ENCODE measurements around the gene SLC15A5. TPM values are rescaled to one million over a fixed set of nuclear protein-coding genes. Genes with fewer than 3 reads are reported as not detected.

SLC15A5 gene
- total RNA-seq, 1 experiment from 2014 or later, result not detected

DNA sequence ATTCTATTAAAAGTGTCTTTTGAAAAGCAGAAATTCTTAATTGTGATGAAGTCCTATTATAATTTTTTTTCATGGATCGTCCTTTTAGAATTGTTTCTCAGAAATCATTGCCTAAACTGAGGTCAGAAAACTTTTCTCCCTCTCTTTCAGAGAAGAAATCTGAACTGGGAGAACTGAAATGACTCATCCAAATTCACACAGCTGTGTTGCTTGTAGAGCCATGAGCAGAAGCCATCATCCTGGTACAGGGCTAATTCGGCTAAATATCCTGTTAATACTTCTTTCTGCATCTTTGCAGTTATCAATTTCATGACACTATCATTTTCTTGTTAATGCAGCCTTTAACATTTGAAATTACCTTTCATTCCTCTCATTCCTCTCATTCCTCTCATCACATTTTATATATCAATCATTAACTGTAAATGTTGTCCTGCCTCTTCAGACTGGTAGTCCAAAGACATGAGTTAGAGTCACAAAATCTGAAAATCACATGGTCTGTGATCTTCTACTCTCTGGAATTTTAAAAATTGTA lies 15.5 kb downstream of the SLC15A5 start:
- BruUV-seq (replicated peaks), result no TSS peak
- no peak for ATAC-seq
- intact Hi-C loops (cut with micrococcal nuclease; ENCODE audit: unreplicated experiment), result no loop called here
- H3K27ac ChIP-seq (ENCODE audit: low read length), result no peak overlapping the region
- H3K27me3 ChIP-seq (ENCODE audit: control insufficient read depth, insufficient read depth, low read length), result no peaks in the 10 kb centered on the region
- no peak overlapping the region for H3K4me3 ChIP-seq (ENCODE audit: low read depth in 2 of 2, low read length in 2 of 2)
- in situ Hi-C loops (cut with HindIII; ENCODE audit: low pct_unique_long_range_greater_than_20kb, low sequenced_read_pairs), result no loop called here
- ChIA-PET POLR2A (no interaction called here), CTCF (no interaction called here)
- no peaks in the 10 kb centered on the region for H3K4me1 ChIP-seq (ENCODE audit: control insufficient read depth, insufficient read depth, low read length)
- TF ChIP-seq, protein P1, sequence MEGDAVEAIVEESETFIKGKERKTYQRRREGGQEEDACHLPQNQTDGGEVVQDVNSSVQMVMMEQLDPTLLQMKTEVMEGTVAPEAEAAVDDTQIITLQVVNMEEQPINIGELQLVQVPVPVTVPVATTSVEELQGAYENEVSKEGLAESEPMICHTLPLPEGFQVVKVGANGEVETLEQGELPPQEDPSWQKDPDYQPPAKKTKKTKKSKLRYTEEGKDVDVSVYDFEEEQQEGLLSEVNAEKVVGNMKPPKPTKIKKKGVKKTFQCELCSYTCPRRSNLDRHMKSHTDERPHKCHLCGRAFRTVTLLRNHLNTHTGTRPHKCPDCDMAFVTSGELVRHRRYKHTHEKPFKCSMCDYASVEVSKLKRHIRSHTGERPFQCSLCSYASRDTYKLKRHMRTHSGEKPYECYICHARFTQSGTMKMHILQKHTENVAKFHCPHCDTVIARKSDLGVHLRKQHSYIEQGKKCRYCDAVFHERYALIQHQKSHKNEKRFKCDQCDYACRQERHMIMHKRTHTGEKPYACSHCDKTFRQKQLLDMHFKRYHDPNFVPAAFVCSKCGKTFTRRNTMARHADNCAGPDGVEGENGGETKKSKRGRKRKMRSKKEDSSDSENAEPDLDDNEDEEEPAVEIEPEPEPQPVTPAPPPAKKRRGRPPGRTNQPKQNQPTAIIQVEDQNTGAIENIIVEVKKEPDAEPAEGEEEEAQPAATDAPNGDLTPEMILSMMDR (IDR thresholded peaks at IDR 0.05), result no peak
- no peak for TF ChIP-seq POLR2AphosphoS5 (IDR thresholded peaks at IDR 0.05; ENCODE audit: low read depth, low read length)
- TF ChIP-seq TCF7L2 (IDR thresholded peaks at IDR 0.05; ENCODE audit: low read depth, low read length), result no peak
- TF ChIP-seq SIN3A (IDR thresholded peaks at IDR 0.05; ENCODE audit: borderline replicate concordance, insufficient read depth, low read depth, low read length), result no peak
- TF ChIP-seq, protein P2, sequence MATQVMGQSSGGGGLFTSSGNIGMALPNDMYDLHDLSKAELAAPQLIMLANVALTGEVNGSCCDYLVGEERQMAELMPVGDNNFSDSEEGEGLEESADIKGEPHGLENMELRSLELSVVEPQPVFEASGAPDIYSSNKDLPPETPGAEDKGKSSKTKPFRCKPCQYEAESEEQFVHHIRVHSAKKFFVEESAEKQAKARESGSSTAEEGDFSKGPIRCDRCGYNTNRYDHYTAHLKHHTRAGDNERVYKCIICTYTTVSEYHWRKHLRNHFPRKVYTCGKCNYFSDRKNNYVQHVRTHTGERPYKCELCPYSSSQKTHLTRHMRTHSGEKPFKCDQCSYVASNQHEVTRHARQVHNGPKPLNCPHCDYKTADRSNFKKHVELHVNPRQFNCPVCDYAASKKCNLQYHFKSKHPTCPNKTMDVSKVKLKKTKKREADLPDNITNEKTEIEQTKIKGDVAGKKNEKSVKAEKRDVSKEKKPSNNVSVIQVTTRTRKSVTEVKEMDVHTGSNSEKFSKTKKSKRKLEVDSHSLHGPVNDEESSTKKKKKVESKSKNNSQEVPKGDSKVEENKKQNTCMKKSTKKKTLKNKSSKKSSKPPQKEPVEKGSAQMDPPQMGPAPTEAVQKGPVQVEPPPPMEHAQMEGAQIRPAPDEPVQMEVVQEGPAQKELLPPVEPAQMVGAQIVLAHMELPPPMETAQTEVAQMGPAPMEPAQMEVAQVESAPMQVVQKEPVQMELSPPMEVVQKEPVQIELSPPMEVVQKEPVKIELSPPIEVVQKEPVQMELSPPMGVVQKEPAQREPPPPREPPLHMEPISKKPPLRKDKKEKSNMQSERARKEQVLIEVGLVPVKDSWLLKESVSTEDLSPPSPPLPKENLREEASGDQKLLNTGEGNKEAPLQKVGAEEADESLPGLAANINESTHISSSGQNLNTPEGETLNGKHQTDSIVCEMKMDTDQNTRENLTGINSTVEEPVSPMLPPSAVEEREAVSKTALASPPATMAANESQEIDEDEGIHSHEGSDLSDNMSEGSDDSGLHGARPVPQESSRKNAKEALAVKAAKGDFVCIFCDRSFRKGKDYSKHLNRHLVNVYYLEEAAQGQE (IDR thresholded peaks at IDR 0.05; ENCODE audit: insufficient read depth in 1 of 2, low read depth in 2 of 2, low read length in 1 of 2), result no peak
- no peaks in the 10 kb centered on the region for H3K36me3 ChIP-seq (ENCODE audit: control insufficient read depth, insufficient read depth, low read length)
- DNase-seq (ENCODE audit: low read depth, low spot score), result no peak
- no peaks in the 10 kb centered on the region for H3K9me3 ChIP-seq (ENCODE audit: control insufficient read depth, insufficient read depth, low read depth, low read length)

DNA sequence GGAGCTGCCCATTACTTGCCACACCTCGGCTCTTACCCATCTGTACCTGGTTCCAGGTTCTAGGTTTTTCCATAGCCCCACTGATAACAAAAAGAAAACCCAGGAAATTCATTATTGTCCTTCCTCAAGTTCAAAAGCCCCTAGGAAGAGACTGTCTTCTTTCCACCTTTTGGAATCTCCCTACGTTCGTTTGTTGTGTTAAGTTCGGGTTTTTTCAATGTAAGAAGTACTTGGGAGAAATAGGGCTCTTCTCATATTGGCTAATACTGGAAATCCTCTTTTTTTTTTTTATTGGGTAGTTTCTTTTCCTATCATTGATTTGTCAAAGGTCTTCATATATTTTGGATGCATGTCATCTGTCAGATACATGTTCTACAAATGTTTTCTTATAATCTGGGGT lies 17.3 kb downstream of the SLC15A5 start:
- in situ Hi-C loops (cut with HindIII; ENCODE audit: low pct_unique_long_range_greater_than_20kb, low sequenced_read_pairs) (no loop called here), intact Hi-C loops (cut with micrococcal nuclease; ENCODE audit: unreplicated experiment) (no loop called here)
- H3K4me1 ChIP-seq (ENCODE audit: control insufficient read depth, insufficient read depth, low read length), result no peaks in the 10 kb centered on the region
- H3K9me3 ChIP-seq (ENCODE audit: control insufficient read depth, insufficient read depth, low read depth, low read length), result no peaks in the 10 kb centered on the region
- no peak overlapping the region for H3K27ac ChIP-seq (ENCODE audit: low read length)
- ChIA-PET POLR2A (no interaction called here), CTCF (no interaction called here)
- H3K36me3 ChIP-seq (ENCODE audit: control insufficient read depth, insufficient read depth, low read length), result no peaks in the 10 kb centered on the region
- no peaks in the 10 kb centered on the region for H3K27me3 ChIP-seq (ENCODE audit: control insufficient read depth, insufficient read depth, low read length)
- no peak for DNase-seq (ENCODE audit: low read depth, low spot score)
- no TSS peak for BruUV-seq (replicated peaks)
- ATAC-seq, result no peak
- TF ChIP-seq POLR2AphosphoS5 (IDR thresholded peaks at IDR 0.05; ENCODE audit: low read depth, low read length), result no peak
- TF ChIP-seq, protein P1 (IDR thresholded peaks at IDR 0.05), result no peak
- TF ChIP-seq TCF7L2 (IDR thresholded peaks at IDR 0.05; ENCODE audit: low read depth, low read length), result no peak
- TF ChIP-seq, protein P2 (IDR thresholded peaks at IDR 0.05; ENCODE audit: insufficient read depth in 1 of 2, low read depth in 2 of 2, low read length in 1 of 2), result no peak
- no peak for TF ChIP-seq SIN3A (IDR thresholded peaks at IDR 0.05; ENCODE audit: borderline replicate concordance, insufficient read depth, low read depth, low read length)
- no peak overlapping the region for H3K4me3 ChIP-seq (ENCODE audit: low read depth in 2 of 2, low read length in 2 of 2)
